Dedifferentiated amniotic fluid mesenchymal stem cell (primary cell): ENCODE data around the gene PPP1R3F.
A peak's percentile ranks its signal among the peaks of the same experiment; 100 is the strongest.
"Not testable (repeated sequence)": the region's sequence is repeated elsewhere in the genome, so short reads cannot be mapped to it uniquely, and the experiment has no call there.

ENCODE experiments used
- DNase-seq: peaks from one replicate; pipeline ENCODE4 v3.0.0-alpha.2; 2016; ENCODE audit errors: extremely low spot score

PPP1R3F gene

GRCh38 chrX:49273181-49273727, 3.7 kb downstream of the PPP1R3F start:
- no peak for DNase-seq

GRCh38 chrX:49276207-49276606, 6.6 kb downstream of the PPP1R3F start:
- no peak for DNase-seq

- no peak for DNase-seq
Measured at GRCh38 chrX:49276671-49277534, 7.3 kb downstream of the PPP1R3F start.

DNA sequence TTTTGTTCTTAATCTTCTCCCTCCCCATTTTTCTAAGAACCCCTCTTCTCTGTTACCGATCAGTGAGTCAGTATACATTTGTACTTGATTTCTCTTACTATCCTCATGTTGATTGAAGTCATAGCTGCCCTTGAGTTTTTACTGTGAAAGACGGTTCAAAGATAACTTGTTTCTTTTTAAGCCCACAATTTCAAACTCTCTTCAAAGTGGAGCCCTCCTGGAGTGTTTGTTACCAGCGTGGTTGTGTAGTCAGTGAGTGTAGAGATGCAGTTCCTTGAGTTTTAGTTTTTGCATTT, 7.9 kb downstream of the PPP1R3F start:
- no peak for DNase-seq

DNA sequence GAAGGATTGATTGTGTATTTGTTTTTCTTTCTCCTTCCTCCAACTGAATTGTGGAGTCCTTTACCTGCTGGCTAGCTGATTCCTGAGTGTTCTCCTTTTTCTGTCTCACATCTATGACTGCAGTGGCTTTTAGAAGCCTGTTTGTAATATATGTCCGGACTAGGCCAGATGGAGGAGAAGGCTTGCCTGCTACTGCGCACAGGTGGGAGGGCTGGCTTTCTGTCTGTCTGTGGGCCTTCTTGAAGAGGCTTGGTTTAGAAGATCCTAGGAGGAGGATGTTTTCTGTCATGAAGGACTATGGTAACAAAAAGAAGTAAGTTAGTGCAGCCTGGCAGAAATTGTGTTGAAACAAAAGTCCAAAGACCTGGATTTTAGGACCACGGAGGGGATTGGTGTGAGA, 8.5 kb downstream of the PPP1R3F start:
- no peak for DNase-seq

DNA sequence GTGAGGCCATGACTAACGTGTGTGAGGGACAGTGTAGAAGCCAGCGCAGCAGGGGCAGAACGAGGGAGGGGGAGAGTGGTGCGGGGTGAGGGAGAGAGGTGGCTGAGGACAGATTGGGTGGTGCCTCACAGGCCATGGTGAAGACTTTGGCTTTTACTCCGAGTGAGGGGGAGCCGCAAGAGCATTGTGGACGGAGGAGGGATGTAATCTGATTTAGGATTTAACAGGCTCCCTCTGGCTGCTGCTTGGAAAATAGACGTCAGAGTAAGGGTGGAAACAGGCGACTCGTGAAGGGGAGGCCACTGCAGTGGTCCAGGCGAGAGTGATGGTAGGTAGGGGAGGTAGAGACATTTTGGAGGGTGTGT, 13.0 kb downstream of the PPP1R3F start:
- DNase-seq, result no peak

DNA sequence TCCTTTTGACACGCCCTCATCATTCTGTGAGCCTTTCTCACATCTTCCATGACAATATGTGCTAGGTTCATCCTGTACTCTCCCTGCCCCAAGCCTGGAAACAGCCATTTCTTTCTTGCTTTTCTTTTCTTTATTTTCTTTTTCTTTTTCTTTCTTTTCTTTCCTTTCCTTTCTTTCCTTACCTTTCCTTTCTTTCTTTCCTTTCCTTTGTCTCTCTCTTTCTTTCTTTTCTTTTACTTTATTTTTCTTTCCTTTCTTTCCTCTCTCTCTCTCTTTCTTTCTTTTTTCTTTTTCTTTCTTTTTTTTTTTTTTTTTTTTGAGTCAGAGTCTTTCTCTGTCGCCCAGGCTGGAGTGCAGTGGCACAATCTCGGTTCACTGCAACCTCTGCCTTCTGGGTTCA, 14.6 kb downstream of the PPP1R3F start:
- no peak for DNase-seq

GRCh38 chrX:49286136-49286535, 16.5 kb downstream of the PPP1R3F start:
- DNase-seq, result no peak

GRCh38 chrX:49286581-49286980, 17.0 kb downstream of the PPP1R3F start:
- DNase-seq, result no peak

DNA sequence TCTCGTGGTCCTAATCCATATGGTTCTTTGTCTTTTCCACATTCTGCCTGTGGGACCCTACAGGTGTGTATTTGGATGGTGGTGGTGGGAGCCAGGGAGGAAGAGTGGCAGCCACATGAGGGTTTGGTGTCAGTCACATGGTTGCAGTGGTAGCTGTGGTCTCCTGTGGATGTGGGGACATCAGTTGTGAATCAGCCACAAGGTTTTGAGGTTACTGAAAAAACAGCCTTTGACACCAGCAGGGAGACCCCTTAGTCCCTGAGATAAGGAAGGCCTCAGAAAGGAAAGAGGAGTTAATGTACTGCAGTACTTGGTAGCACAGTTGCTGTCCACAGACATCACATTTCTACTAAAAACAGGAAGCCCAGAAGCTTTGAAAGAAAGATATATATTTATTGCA, 18.1 kb downstream of the PPP1R3F start:
- no peak for DNase-seq

DNA sequence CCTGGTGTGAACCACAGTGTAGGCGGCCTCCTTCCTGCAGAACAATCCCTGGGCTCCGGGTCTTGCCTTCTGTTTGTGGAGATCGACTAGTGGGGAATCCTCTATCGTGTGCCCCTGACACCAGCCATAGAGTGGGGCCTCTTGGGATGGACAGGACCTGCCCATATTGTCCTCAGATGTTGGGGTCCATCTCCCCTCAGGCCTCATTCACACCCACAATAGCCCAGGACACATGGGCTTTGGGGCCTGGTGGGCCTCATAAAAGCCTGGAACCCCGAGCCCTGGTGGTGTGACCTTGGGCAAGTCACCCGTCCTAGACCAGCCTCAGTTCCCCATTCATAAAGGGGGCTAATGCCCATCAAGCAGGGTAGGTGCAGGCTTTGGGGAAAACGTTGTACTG, 20.6 kb downstream of the PPP1R3F start:
- DNase-seq, result no peak

DNA sequence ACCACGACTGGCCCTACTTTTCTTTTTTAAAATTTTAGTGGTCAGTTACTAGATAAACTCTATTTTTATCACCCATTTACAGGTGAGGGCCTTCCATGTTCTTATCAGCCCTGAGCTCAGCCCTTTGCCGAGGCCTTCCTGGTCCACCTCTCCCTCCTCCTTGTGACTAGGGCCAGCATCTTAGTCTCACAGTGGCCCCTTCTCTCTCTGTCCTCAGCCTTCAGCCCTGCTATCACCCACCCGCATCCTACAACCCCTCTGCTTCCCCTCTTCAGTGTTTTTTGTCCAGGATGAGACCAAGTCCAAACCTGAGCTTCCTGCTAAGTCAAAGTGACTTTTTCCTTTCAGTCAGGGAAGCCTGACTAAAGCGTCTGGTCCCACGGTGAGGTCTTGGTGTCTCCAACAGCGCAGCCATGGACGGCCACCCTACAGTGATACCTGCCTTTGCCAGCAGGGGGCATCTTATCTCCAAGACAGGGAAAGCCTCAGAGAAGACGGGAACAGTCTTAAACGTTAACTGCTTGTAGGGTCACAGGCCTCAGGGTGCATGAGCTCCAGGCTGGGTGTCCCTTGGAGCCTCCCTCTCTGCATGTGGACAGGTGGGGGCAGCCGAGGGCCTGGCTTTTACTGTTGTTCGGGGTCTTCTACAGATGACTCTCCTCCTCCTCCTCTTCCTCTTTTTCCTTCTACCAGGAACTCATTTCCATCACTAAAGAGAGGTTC, 22.2 kb downstream of the PPP1R3F start:
- no peak for DNase-seq

- no peak for DNase-seq
Measured at GRCh38 chrX:49292400-49293362, 23.1 kb downstream of the PPP1R3F start.

DNA sequence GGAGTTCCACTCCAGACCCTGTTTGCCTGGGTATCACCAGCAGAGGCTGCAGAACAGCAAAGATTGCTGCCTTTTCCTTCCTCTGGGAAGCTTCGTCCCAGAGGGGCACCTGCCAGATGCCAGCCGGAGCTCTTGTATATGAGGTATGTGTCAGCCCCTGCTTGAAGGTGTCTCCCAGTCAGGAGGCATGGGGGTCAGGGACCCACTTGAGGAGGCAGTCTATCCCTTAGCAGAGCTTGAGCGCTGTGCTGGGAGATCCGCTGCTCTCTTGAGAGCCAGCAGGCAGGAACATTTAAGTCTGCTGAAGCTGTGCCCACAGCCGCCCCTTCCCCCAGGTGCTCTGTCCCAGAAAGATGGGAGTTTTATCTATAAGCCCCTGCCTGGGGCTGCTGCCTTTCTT, 29.7 kb downstream of the PPP1R3F start:
- DNase-seq, result not testable (repeated sequence)

DNA sequence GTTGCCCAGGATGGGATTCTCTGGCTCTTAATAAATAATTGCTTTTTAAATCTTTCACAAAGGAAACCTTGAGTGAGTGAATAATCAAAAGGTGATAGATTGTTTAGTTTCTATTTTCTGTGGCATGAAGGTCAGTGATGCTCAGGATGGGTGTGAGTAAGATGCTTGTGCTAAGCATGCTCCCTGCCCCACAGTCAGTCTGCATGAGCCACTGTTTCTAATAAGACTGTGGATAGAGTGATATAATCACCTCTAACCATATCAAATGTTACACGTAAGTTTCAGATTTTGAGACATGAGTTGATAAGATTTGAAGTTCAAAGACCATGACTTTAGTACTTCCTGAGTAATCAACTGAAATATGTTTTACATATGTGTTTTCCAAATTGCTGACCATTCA, 31.1 kb downstream of the PPP1R3F start:
- no peak for DNase-seq

- DNase-seq, result no peak
Measured at GRCh38 chrX:49303346-49303745, 33.8 kb downstream of the PPP1R3F start, which contains the start of gene GAGE10. TSS of gene GAGE10 (plus strand) at chrX:49303646. CDS start at chrX:49304860, 1,214 bp downstream.

DNA sequence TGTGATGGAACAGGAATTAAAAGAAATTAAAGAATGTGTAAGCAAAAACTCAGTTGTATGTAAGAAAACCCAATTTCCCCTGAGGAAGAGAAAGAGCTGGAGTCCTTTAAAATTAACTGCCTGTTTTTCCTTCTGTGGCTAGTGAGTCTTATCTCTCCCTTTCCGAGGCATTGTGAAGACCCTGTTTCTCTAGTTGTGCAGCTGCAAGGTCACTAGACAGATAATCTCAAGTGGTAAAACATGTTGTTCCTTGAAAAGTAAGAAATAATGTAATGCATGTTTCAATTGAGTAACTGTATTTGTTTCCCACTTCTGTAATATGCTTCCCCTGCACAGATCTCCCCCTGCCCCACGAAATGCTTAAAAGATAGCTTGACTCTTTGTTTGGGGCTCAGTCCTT, 38.2 kb downstream of the PPP1R3F start:
- DNase-seq, result not testable (repeated sequence)

GRCh38 chrX:49308604-49309269, 39.1 kb downstream of the PPP1R3F start:
- no peak for DNase-seq

DNA sequence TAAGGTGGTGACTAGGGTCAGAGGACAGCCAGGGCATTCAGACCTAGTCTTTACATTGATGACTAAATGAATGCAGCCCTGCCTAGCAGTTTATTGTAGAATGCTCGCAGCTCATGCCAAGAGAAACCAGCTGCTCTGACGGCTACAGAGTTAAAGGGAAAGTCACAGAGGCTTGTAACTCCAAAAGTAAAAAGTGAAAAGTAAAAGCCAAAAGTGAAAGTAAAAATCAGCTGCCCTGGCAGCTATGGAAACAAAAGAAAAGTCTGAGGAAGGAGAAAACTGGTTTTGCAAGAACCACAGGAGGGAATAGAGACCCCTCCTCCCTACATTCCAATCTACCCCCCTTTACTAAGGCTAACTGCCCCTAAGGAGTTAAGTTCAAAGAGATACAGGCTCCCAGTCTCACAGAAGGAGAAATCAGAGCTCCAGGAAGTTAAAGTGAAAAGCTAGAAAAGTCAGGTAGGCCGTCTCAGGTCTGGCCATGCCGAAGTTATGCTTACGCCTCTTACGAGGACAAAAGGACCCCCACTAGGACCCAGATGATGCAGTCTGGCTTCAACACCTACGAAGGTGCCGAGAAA, 39.9 kb downstream of the PPP1R3F start:
- DNase-seq, result peak; percentile 26

GRCh38 chrX:49310371-49310770, 40.8 kb downstream of the PPP1R3F start:
- DNase-seq, result no peak

- no peak for DNase-seq
Measured at GRCh38 chrX:49312176-49312575, 42.6 kb downstream of the PPP1R3F start.
